ENCODE measurements around the gene TPRN.
A peak's percentile ranks its signal among the peaks of the same experiment; 100 is the strongest.

The TPRN gene

GRCh38 chr9:137205126-137206069 is 4.9 kb upstream of the TPRN start, which contains the start of the genes NDOR1 and TMEM203:
Gene NDOR1, plus strand, starts transcription at chr9:137205700. Its CDS starts 78 bp downstream, at chr9:137205778.
Gene TMEM203, minus strand, starts transcription at chr9:137205648. Its CDS starts 234 bp downstream, at chr9:137205414.
- TF ChIP-seq CTCF (IDR thresholded peaks at IDR 0.05; ENCODE audit: insufficient read depth, low read length, poor library complexity, severe bottlenecking): no peak
- Histone ChIP-seq H3K36me3 (ENCODE audit: control insufficient read depth, insufficient read depth, low read length) (peaks cover 7% of the 10 kb centered on the region), H3K27me3 (replicated peaks; ENCODE audit: control insufficient read depth, insufficient read depth, low read length) (no peaks in the 10 kb centered on the region), H3K4me3 (replicated peaks; ENCODE audit: low read depth, low read length) (peak within 1 kb of the TSS; percentile 91)
- peak; percentile 89 for DNase-seq (ENCODE audit: extremely low read depth, insufficient read length)

- Histone ChIP-seq H3K4me3 (replicated peaks; ENCODE audit: low read depth, low read length) (peak overlapping the region; percentile 91), H3K27me3 (replicated peaks; ENCODE audit: control insufficient read depth, insufficient read depth, low read length) (no peaks in the 10 kb centered on the region), H3K36me3 (ENCODE audit: control insufficient read depth, insufficient read depth, low read length) (peaks cover 7% of the 10 kb centered on the region)
- DNase-seq (ENCODE audit: extremely low read depth, insufficient read length): no peak
- TF ChIP-seq CTCF (IDR thresholded peaks at IDR 0.05; ENCODE audit: insufficient read depth, low read length, poor library complexity, severe bottlenecking): no peak
These were observed 4.2 kb upstream of the TPRN start for GRCh38 chr9:137204731-137205125.

- no peak overlapping the region for H3K4me3 ChIP-seq (replicated peaks; ENCODE audit: low read depth, low read length)
- no peak for TF ChIP-seq CTCF (IDR thresholded peaks at IDR 0.05; ENCODE audit: insufficient read depth, low read length, poor library complexity, severe bottlenecking)
- H3K27me3 ChIP-seq (replicated peaks; ENCODE audit: control insufficient read depth, insufficient read depth, low read length): no peaks in the 10 kb centered on the region
- no peak for DNase-seq (ENCODE audit: extremely low read depth, insufficient read length)
- H3K36me3 ChIP-seq (ENCODE audit: control insufficient read depth, insufficient read depth, low read length): peaks cover 2% of the 10 kb centered on the region; the same call in 1 of the 2 replicates
These were observed 2.4 kb upstream of the TPRN start for GRCh38 chr9:137202966-137203365.

- Histone ChIP-seq H3K36me3 (ENCODE audit: control insufficient read depth, insufficient read depth, low read length) (no peaks in the 10 kb centered on the region), H3K27me3 (replicated peaks; ENCODE audit: control insufficient read depth, insufficient read depth, low read length) (no peaks in the 10 kb centered on the region), H3K4me3 (replicated peaks; ENCODE audit: low read depth, low read length) (peak overlapping the region; percentile 90)
- DNase-seq (ENCODE audit: extremely low read depth, insufficient read length): no peak
- TF ChIP-seq CTCF (IDR thresholded peaks at IDR 0.05; ENCODE audit: insufficient read depth, low read length, poor library complexity, severe bottlenecking): no peak
These were observed 796 bp upstream of the TPRN start for GRCh38 chr9:137201205-137201868.

GRCh38 chr9:137199411-137200121 is 975 bp downstream of the TPRN start:
- DNase-seq (ENCODE audit: extremely low read depth, insufficient read length): no peak
- no peak for TF ChIP-seq CTCF (IDR thresholded peaks at IDR 0.05; ENCODE audit: insufficient read depth, low read length, poor library complexity, severe bottlenecking)
- H3K27me3 ChIP-seq (replicated peaks; ENCODE audit: control insufficient read depth, insufficient read depth, low read length): no peaks in the 10 kb centered on the region
- peak overlapping the region; percentile 57 for H3K4me3 ChIP-seq (replicated peaks; ENCODE audit: low read depth, low read length)
- H3K36me3 ChIP-seq (ENCODE audit: control insufficient read depth, insufficient read depth, low read length): no peaks in the 10 kb centered on the region; the same call in 1 of the 2 replicates

All from GM06990 (cell line).